HG03135 (cell line): ENCODE data around the gene OMA1.
"Not testable (repeated sequence)": the region's sequence is repeated elsewhere in the genome, so short reads cannot be mapped to it uniquely, and the experiment has no call there.

Experiments
- ATAC-seq: cut with Tn5 transposase; IDR thresholded peaks from one replicate; pipeline ENCODE4 v1.9.1; 2021; ENCODE audit warnings: mild to moderate bottlenecking, moderate library complexity; ENCODE audit not compliant: unreplicated experiment

OMA1 gene

GRCh38 chr1:58574816-58575215 is 28.3 kb upstream of the OMA1 start:
- ATAC-seq = no peak

- peak; percentile 96 for ATAC-seq
Observed at GRCh38 chr1:58573705-58574591, 27.4 kb upstream of the OMA1 start.

- ATAC-seq = no peak
Observed at GRCh38 chr1:58573138-58573537, 26.6 kb upstream of the OMA1 start.

DNA sequence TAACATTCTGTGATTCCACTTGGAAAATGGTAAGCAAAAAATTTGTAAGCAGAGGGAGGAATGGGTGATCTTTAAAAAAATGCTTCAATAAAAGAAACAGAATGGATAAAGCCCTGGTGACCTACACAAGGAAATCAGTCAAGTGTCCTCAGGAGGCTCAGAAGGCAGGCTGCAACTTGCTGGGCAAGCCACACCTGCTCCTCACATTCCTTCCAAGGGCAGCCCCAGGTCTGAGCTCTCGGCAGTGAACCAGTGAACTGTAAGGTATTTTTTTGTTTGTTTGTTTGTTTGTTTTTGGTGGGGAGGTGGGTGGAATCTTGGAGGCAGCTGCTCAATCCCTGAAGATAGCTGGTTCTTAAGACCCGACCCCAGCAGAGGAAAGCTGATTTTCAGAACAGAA is 26.2 kb upstream of the OMA1 start:
- no peak for ATAC-seq

DNA sequence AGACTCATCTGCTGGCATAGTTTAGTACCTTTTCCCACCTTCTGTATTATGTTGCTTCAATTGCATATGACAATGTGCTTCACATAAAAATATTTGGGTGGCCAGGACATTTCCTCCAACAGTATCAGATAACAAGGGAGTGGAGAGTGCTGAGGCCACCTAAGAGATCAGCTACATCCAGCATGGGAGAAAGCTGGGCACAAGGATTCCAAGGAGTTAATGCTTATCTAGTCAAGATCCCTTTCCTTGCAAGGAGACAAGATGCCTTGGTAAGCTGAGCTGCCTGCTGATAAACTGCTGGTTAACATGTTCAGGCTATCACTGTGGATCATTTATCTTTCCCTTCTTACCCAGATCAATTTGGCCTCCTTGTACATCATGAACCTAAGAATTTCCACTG is 25.1 kb upstream of the OMA1 start:
- ATAC-seq = no peak

DNA sequence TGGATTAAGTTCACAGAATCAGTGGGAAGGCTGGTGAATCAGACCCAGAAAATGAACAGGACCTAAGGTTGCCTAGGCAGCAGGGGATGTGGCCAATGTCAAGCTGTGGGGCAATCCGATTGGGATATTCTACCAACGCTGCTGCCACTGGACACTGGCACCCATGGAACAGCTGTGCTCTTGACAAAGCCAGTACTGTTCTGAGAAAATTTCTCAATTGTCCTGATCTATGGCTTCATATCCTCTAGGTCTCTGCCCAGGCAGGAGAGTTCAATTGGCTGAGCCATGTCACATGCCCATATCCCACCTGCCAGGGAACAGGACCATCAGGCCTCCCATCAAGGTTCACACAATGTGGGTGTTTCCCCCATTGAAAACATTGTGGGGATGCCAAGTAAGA is 24.3 kb upstream of the OMA1 start:
- no peak for ATAC-seq

GRCh38 chr1:58570094-58570493 is 23.6 kb upstream of the OMA1 start:
- no peak for ATAC-seq

- no peak for ATAC-seq
Observed at GRCh38 chr1:58568911-58569310, 22.4 kb upstream of the OMA1 start.

- ATAC-seq = no peak
Observed at GRCh38 chr1:58568271-58568860, 21.8 kb upstream of the OMA1 start.

DNA sequence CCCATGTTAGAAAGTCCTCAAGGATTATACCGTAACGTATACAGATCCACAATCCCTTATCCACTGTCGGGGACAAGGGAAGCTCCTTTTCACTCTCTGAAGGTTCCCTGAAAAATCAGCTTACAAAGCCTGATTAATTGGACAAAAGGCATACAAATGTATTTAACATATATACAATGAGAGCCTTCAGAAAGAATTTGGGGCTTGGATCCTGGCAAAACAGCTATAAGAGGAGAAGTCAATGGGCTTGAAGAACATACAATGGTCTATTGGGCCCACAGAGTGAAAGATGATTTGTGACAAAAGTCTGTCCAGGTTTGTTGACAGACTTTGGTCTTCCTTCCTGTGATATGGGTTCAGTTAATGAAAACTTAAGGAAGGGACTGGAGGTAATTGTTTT is 19.8 kb upstream of the OMA1 start:
- ATAC-seq = no peak

- not testable (repeated sequence) for ATAC-seq
Observed at GRCh38 chr1:58563715-58564114, 17.2 kb upstream of the OMA1 start.

GRCh38 chr1:58561633-58562032 is 15.1 kb upstream of the OMA1 start:
- ATAC-seq = no peak

DNA sequence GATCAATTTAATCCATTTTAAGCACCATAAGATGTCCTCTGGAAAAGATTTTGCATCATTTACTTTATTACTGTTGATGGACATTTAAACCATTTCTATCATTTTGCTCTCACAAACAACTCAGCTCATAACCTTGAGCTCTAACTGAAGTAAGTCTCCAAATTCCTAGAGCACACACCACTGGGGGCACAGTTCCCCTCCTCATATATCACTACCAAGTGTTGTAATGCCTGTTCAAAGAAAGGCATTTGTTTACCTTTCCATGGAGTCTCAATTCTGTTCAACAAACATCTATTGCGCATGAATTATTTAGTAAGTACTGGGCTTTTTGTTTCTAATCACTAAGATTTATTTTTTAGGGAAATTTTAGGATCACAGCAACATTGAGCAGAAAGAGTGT is 8.9 kb upstream of the OMA1 start:
- ATAC-seq = no peak

- no peak for ATAC-seq
Observed at GRCh38 chr1:58551186-58552140, 4.9 kb upstream of the OMA1 start.

GRCh38 chr1:58549291-58549690 is 2.8 kb upstream of the OMA1 start:
- ATAC-seq = not testable (repeated sequence)

GRCh38 chr1:58548371-58548770 is 1.8 kb upstream of the OMA1 start:
- ATAC-seq = no peak

GRCh38 chr1:58545591-58546519 is 671 bp downstream of the OMA1 start:
- peak; percentile 51 for ATAC-seq

- ATAC-seq = no peak
Observed at GRCh38 chr1:58543260-58543659, 3.3 kb downstream of the OMA1 start.

GRCh38 chr1:58539553-58539952 is 7.0 kb downstream of the OMA1 start:
- ATAC-seq = no peak

GRCh38 chr1:58538821-58539220 is 7.7 kb downstream of the OMA1 start:
- ATAC-seq = no peak
